HFFc6 (cell line): Measurements from ENCODE around the gene ADAM22. TPM values are rescaled to one million over a fixed set of nuclear protein-coding genes. Genes with fewer than 3 reads are reported as not detected.
A peak's percentile ranks its signal among the peaks of the same experiment; 100 is the strongest.

Source experiments
- DNase-seq: peaks from one replicate; pipeline ENCODE4 v3.0.0-alpha.2; 2018
- H3K27ac Mint-ChIP-seq: 2 replicates; pipeline ENCODE4 v1.8.0; 2020; ENCODE audit warnings: mild to moderate bottlenecking, mixed read lengths
- H3K27me3 Mint-ChIP-seq: 2 replicates; pipeline ENCODE4 v1.8.0; 2021; ENCODE audit warnings: mild to moderate bottlenecking, moderate library complexity, mixed read lengths; ENCODE audit not compliant: insufficient read depth
- H3K36me3 Mint-ChIP-seq: 2 replicates; pipeline ENCODE4 v1.8.0; 2021; ENCODE audit warnings: low read depth, mixed read lengths
- H3K4me1 Mint-ChIP-seq: 2 replicates; pipeline ENCODE4 v1.8.0; 2020; ENCODE audit warnings: low read depth, mixed read lengths
- H3K4me3 Mint-ChIP-seq: 2 replicates; pipeline ENCODE4 v1.8.0; 2020; ENCODE audit warnings: mild to moderate bottlenecking, moderate library complexity, mixed read lengths
- H3K9me3 Mint-ChIP-seq: 2 replicates; pipeline ENCODE4 v1.8.0; 2020; ENCODE audit warnings: mild to moderate bottlenecking, mixed read lengths
- CTCF ChIP-seq: fragments of 200-600 bp; sonication (generic); IDR thresholded peaks from 2 replicates; pipeline ENCODE4 v1.5.0; 2021; ENCODE audit warnings: antibody characterized with exemption, mild to moderate bottlenecking
- total RNA-seq, 6 experiments: library from RNA; stranded (reverse); fragmentation: NEBNext Ultra II Directional; extraction: Animal tissue kit (Norgen Biotek cat#: 25700); gene quantifications; 2 replicates in 1 of 6; 3 replicates in 5 of 6; pipeline ENCODE4 v1.2.3, GENCODE V29; 2021

Gene ADAM22
- total RNA-seq, 6 experiments from 2014 or later: 0.05 to 0.24 (median 0.12) TPM; not detected in 1

GRCh38 chr7:88219781-88220747, 286.0 kb downstream of the ADAM22 start, which contains the start of gene SRI:
Gene SRI (minus strand): TSS chr7:88220038. CDS start chr7:88220026, 12 bp downstream.
- Mint-ChIP-seq H3K27me3 (peaks cover 2% of the 10 kb centered on the region), H3K9me3 (no peaks in the 10 kb centered on the region), H3K27ac (peak within 1 kb of the TSS; percentile 95), H3K4me3 (peak within 1 kb of the TSS; percentile 94), H3K36me3 (no peaks in the 10 kb centered on the region), H3K4me1 (peaks cover 31% of the 10 kb centered on the region)
- peak; percentile 79 for DNase-seq
- TF ChIP-seq CTCF: peak; percentile 99

GRCh38 chr7:88223265-88223664, 289.2 kb downstream of the ADAM22 start:
- TF ChIP-seq CTCF: no peak
- H3K36me3 Mint-ChIP-seq: no peaks in the 10 kb centered on the region
- peaks cover 2% of the 10 kb centered on the region for H3K27me3 Mint-ChIP-seq
- H3K4me3 Mint-ChIP-seq: no peak overlapping the region
- no peaks in the 10 kb centered on the region for H3K9me3 Mint-ChIP-seq
- H3K4me1 Mint-ChIP-seq: peaks cover 38% of the 10 kb centered on the region
- H3K27ac Mint-ChIP-seq: no peak overlapping the region
- DNase-seq: no peak

GRCh38 chr7:88224601-88225275, 290.7 kb downstream of the ADAM22 start:
- Mint-ChIP-seq H3K4me1 (peaks cover 37% of the 10 kb centered on the region), H3K36me3 (no peaks in the 10 kb centered on the region), H3K27me3 (peaks cover 2% of the 10 kb centered on the region), H3K4me3 (no peak overlapping the region), H3K9me3 (no peaks in the 10 kb centered on the region), H3K27ac (no peak overlapping the region)
- DNase-seq: peak; percentile 54
- TF ChIP-seq CTCF: no peak

GRCh38 chr7:88226201-88226600, 292.1 kb downstream of the ADAM22 start:
- DNase-seq: no peak
- peaks cover 29% of the 10 kb centered on the region for H3K4me1 Mint-ChIP-seq
- no peaks in the 10 kb centered on the region for H3K9me3 Mint-ChIP-seq
- no peak overlapping the region for H3K27ac Mint-ChIP-seq
- no peak overlapping the region for H3K4me3 Mint-ChIP-seq
- peaks cover 2% of the 10 kb centered on the region; the same call in 1 of the 2 replicates for H3K27me3 Mint-ChIP-seq
- H3K36me3 Mint-ChIP-seq: no peaks in the 10 kb centered on the region
- no peak for TF ChIP-seq CTCF

- Mint-ChIP-seq H3K4me3 (no peak overlapping the region), H3K4me1 (peaks cover 27% of the 10 kb centered on the region), H3K36me3 (no peaks in the 10 kb centered on the region), H3K27ac (no peak overlapping the region), H3K27me3 (peaks cover 2% of the 10 kb centered on the region; the same call in 1 of the 2 replicates), H3K9me3 (no peaks in the 10 kb centered on the region)
- TF ChIP-seq CTCF: no peak
- DNase-seq: peak; percentile 66
Measured at GRCh38 chr7:88226886-88227516, 292.9 kb downstream of the ADAM22 start.
